Adrenal gland (tissue), 5 donors: Measurements from ENCODE around the gene OSR1.

Source experiments
- CTCF ChIP-seq, 6 experiments: fragments of 450-650 bp in 4 of 6; fragments of 200-600 bp in 2 of 6; sonication (generic) in 1 of 6; IDR thresholded peaks; 1 replicate in 5 of 6; 2 replicates in 1 of 6; pipeline versions ENCODE4 v1.5.1 to v1.8.0; 2016 to 2021; ENCODE audit warnings: antibody characterized with exemption in 6 of 6, mild to moderate bottlenecking in 2 of 6, moderate library complexity in 1 of 6
- POLR2A ChIP-seq, 2 donors: fragments of 450-650 bp; IDR thresholded peaks; one replicate each; pipeline ENCODE4 v1.6.1; 2017; ENCODE audit warnings: antibody characterized with exemption in 2 of 2, mild to moderate bottlenecking in 2 of 2, moderate library complexity in 1 of 2
- donor health status: DM: no; HTN: no; CAD: no.

GRCh38 chr2:19320813-19321212 lies 37.6 kb downstream of the OSR1 start:
- TF ChIP-seq POLR2A (IDR thresholded peaks at IDR 0.05) (no peak), CTCF (IDR thresholded peaks at IDR 0.05) (no peak)
